GM10248 (cell line): Measurements from ENCODE around the gene MRPS5.

Experiments
- CTCF ChIA-PET: fragments of 300-600 bp; sonication (Branson Sonifier 250); formaldehyde crosslinking; extraction: SDS; loops from one replicate; lab custom pipeline; 2021; ENCODE audit warnings: antibody characterized with exemption; lab: Yijun Ruan, JAX
- POLR2A ChIA-PET: fragments of 350-650 bp; sonication (Branson Sonifier 250); formaldehyde crosslinking; extraction: SDS; loops from one replicate; lab custom pipeline; 2020; ENCODE audit warnings: antibody characterized with exemption; lab: Yijun Ruan, JAX
- DNase-seq: peaks from one replicate; pipeline ENCODE4 v3.0.0; 2012; ENCODE audit errors: extremely low spot score
- TF ChIP-seq, protein P1 (sequence below): IDR thresholded peaks from 2 replicates; pipeline ENCODE4 v1.5.1; 2012; ENCODE audit warnings: mild to moderate bottlenecking, low read depth; ENCODE audit errors: extremely low read depth, missing control alignments, control extremely low read depth

Gene MRPS5

DNA sequence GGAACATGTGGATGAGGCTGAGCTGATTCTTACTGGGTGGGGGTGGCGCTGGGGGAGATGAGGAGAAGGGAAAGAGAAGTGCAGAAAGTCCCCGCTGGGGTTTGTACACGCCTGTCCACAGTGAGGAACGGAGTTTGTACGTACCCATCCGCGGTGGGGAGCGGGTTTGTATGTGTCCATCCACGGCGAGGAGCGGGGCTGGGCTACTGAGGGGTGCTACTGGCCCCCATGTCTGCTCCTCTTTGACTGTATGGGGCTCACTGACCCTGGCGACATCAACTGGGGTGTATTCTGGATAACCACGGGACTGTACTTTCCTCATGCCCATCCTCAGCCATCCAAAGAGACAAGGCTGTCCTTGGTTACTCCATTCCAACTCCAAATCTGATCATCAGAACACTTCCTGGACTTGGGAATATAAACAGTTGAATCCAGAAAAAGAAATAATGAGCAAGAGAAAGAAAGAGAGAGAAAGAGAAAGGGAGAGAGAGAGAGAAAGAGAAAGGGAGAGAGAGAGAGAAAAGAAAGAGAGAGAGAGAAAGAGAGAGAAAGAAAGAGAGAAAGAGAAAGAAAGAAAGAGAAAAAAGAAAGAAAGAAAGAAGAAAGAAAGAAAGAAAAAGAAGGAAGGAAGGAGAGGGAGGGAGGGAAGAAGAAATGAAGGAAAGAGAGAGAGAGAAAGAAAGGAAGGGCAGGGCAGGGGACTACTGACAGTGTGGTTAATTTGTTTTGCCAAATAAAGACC, 75.1 kb downstream of the MRPS5 start:
- TF ChIP-seq, protein P1, sequence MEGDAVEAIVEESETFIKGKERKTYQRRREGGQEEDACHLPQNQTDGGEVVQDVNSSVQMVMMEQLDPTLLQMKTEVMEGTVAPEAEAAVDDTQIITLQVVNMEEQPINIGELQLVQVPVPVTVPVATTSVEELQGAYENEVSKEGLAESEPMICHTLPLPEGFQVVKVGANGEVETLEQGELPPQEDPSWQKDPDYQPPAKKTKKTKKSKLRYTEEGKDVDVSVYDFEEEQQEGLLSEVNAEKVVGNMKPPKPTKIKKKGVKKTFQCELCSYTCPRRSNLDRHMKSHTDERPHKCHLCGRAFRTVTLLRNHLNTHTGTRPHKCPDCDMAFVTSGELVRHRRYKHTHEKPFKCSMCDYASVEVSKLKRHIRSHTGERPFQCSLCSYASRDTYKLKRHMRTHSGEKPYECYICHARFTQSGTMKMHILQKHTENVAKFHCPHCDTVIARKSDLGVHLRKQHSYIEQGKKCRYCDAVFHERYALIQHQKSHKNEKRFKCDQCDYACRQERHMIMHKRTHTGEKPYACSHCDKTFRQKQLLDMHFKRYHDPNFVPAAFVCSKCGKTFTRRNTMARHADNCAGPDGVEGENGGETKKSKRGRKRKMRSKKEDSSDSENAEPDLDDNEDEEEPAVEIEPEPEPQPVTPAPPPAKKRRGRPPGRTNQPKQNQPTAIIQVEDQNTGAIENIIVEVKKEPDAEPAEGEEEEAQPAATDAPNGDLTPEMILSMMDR, result no peak
- ChIA-PET CTCF (interaction anchor here (1.0 kb wide), 1 partner anchor 17 kb away, joined by 3 read pairs; no protein-coding TSS in a partner anchor), POLR2A (no interaction called here)
- no peak for DNase-seq

DNA sequence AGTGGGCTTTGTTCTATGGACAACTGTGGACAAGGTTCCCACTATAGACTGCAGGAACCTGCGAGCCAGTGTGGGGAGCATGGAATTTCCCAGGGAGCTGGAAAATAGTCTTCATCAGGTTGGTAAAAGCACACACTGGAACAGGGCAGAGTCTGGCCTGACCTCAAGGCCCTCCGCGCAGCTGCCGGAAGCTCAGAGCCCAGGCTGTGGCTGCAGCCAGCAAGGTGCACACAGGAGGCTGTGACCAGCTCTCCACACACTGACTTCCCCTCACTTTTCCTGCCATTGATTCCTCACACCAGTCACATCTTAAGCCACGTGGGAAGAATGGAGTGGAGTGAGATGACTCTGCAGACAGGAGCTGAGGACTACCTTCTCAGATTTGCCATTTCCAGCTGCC, 77.0 kb downstream of the MRPS5 start:
- TF ChIP-seq, protein P1, result no peak
- POLR2A ChIA-PET, result no interaction called here
- DNase-seq, result no peak
- CTCF ChIA-PET, result interaction anchor here (0.9 to 6.7 kb wide), 8 partner anchors 9 to 88 kb away, joined by 3 to 64 read pairs (median 6); partner anchors contain the start of gene MAL

DNA sequence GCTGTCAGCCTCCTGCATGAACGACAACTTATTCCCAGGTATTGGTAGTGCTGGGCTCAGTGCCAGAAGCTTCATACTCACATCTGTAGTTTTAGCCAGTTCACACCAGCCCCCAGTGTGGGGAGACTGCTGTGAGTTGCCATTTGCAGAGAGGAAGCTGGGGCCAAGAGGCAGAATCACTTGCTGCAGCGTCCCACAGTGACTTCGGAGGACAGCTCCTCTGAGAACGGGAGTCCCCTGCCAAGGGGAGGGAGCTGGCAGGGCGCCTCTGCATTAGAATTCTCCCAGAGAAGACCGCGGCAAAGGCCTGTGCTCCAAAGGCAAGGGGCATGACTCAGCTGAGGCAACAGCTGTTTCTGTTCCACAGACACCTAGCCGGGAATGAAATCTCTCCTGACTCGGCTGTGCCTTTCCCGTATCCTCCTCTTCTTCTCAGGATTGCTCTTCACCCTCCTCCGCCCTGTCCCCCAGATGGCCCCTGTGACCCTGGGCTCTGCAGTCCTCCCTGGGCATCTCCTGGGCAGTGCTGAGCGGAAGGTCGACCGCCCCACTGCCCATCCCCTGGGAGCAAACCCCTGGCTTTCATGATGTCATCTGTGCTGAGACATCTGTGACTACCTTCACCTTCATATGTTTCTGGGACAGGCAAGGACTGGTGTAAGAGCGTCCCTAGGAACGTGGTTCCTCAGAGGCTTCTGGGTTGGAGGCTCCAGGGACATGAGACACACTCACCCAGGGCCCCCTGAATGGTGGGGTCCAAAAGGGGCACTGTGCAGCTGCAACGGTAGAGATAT, 78.1 kb downstream of the MRPS5 start:
- DNase-seq, result no peak
- TF ChIP-seq, protein P1, result no peak
- ChIA-PET POLR2A (no interaction called here), CTCF (interaction anchor here (1.0 to 6.7 kb wide), 11 partner anchors 9 to 87 kb away, joined by 3 to 64 read pairs (median 5); partner anchors contain the start of gene MAL)

DNA sequence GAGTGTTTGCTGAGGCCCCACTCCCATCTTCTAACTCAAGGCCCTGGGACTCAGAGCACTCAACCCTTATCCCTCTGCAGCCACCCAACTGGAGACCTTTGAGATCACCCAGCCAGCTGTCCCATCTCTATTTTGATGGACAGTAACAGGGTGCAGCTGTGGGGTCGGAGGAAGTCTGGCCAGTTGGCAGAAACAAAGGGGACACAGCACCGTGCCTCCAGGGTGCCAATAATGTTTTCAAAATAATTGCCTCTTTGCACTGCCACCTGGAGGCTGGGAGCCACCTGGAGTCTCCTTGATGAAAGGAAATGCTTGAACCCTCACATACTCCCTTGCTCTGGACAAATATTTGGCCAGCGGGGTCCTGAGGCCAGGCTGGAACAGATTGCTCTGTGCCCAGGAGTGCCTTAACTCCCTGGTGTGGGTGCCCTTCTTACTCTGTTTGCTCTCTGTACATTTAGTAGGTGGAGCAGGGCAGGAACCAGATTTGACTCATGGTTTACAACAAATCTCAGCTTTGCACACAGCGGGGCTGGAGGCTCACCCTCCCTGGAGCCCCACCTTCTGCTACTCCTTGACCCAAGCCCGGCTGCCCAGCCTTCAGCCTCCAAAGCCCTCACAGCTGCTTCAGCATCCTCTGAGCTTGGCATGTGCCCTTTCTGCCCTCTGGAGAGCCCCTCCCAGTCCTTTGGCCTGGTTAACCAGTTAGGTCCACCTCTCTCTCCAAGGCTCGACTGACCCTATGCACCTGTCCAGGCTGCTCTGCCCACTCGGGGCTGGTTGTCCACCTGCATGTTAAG, 78.9 kb downstream of the MRPS5 start:
- ChIA-PET POLR2A (no interaction called here), CTCF (interaction anchor here (1.0 to 6.7 kb wide), 13 partner anchors 8 to 73 kb away, joined by 3 to 64 read pairs (median 5); partner anchors contain the start of gene MAL)
- TF ChIP-seq, protein P1, result no peak
- DNase-seq, result no peak

DNA sequence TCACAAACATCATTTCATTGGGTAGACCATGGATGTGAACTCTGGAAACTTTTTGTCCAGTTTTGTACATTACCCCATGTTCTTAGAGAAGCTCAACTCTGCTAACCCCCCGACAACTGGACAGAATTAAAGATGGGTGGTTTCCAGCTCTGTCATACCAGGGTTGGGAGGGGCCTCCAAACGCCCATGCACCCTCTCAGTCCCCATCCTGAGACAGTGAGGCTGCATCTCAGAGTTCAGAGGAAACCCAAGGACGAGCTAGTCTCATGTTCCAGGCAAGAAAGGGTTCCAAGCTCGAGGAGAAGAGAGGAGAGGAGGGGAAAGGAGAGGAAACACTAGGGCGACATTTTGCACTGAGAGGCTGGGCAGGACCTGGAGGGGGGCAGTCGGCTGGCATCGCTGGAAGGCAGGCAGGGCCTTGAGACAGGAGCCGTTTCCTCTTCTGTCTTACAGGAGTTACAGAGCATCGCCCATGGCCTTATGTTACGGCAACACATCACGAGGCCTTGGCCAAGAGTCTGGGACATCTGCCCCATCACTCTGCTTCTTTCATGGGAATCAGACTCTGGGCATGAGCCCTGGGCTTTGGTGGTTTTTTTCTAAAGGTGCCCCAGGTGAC, 79.7 kb downstream of the MRPS5 start:
- TF ChIP-seq, protein P1, result no peak
- ChIA-PET POLR2A (no interaction called here), CTCF (interaction anchor here (0.7 to 6.7 kb wide), 7 partner anchors 10 to 72 kb away, joined by 3 to 64 read pairs (median 3); partner anchors contain the start of gene MAL)
- DNase-seq, result no peak
